T47D (cell line): ENCODE results near the gene FAM89B.
A peak's percentile ranks its signal among the peaks of the same experiment; 100 is the strongest.

Experiments used
- DNase-seq, 2 experiments: peaks; one replicate each; pipeline versions ENCODE4 v3.0.0 to v3.0.0-alpha.2; 2011 to 2012; ENCODE audit warnings: low read depth in 1 of 2, low spot score in 1 of 2
- JUND ChIP-seq: IDR thresholded peaks from 2 replicates; pipeline ENCODE4 v1.6.1; 2012; ENCODE audit warnings: low read depth
- in situ Hi-C: cut with HindIII; loops from 2 replicates; pipeline ENCODE4 v1.10.0; 2016; ENCODE audit warnings: low sequenced_read_pairs, low pct_unique_long_range_greater_than_20kb

The FAM89B gene

DNA sequence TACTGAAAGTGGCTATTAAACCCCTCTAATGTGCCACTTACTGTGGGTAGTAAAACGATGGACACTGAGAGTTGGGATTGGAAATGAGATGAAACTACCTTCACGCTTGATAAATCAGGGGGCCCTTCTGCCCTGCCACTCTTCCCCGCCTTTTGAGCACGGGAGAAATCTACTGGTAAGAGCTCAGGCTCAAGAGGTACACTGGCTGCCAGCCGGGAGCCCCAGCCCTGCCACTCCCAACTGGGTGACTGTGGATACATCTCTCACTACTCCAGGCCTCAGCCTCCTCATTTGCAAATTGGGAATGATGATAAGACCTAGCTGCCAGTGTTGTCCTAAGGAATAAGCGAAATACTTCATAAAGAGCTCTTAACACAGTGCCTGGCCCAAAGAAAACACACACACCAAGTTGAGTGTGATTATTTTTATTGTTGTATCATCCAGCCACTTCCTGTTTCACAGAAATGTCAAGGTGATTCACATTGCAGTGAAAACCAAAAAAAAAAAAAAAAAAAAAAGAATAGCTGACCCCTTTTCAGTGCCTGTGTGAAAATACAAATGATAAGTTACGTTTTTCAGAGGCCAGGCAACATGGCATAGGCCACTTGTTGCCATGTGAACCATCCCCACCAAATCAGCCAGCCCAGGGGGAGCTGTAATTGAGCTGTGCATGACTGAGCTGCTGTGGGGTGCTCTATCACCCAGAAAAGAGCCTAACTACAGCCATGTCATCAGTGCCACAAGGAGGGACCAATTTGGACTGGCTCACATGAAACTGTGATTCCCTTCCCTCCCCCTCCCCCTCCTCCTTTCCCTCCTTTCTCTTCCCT, 6.5 kb upstream of the FAM89B start:
- no peak for DNase-seq
- TF ChIP-seq JUND: no peak
- in situ Hi-C loops: no loop called here

DNA sequence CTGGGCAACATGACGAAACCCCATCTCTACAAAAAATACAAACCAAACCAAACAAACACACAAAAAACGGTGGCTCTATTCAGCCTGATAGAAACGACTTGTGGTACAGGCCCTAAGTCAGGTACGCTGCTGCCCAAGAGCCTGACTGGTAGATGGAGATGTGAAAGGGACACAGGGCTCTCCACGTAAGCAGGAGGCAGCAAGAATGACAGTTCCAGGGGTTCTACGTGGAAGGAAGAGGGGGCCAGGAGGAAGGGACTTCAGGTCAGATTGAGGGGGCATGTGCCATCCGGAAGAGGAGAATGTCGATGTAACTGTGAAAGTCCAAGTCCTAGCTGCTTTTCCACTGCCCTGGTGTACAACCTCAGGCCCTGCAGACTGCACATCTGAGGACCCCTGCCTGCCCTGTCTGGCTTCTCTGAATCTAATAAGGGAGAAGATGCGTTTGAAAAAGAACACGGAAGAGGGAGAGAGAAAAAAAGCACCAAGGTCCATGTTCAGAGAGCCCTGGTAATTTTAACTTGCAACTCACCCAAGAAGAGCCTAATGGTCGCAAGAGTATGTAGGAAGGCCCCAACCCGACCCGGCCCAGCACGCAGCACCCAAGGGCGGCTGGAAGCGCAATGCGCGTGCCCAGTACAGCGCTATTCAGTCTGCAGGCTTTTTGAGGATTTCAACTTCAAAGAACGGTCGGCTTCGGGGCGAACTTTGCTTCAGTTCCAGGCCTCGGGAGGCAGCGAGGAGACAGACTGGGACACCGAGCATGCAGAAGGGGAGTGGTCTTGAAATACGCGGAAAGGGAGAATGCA, 3.0 kb upstream of the FAM89B start:
- DNase-seq: no peak
- no peak for TF ChIP-seq JUND
- in situ Hi-C loops: no loop called here

DNA sequence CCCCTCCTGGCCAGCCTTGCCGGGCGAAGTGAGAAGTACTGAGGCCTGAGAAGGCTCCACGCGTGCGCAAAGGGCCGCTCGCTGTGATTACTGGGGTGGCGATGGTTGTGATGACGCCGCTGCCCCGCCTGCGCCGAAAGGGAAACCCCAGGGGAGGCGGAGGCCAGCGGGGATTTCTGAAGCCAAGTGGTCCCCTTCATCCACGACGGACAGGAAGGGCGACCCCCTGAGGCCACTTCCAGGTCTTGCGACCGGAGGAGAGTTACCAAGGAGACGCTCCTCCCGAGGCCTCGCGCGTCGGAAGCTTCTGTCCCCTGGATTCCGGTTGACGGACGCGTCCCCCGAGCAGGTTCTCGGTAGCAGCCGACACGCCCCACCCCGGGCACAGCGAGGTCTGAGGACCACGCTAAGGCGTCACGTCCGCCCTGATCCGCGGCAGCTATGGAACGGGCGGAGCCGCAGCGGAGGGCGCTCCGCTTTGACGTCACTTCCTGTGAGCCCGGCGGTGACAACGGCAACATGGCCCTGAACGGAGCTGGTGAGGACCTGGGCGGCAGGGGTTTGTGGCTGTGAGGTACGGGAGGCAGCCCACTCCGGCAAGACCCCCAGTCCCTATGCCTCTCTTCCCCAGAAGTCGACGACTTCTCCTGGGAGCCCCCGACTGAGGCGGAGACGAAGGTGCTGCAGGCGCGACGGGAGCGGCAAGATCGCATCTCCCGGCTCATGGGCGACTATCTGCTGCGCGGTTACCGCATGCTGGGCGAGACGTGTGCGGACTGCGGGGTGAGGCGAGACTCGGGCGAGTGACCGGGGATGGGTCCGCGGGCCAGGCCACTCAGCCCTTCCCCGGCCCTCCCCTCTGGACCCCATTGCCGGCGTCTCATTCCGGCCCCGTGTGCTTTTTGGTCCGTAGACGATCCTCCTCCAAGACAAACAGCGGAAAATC, 2.1 kb upstream of the FAM89B start, which contains the start of gene ZNRD2:
Gene ZNRD2, plus strand, starts transcription at position 505 of the 946 bp plus-strand sequence. Its CDS starts 15 bp downstream, at position 520.
- in situ Hi-C loops: no loop called here
- no peak for TF ChIP-seq JUND
- peak; percentile 99 for DNase-seq

DNA sequence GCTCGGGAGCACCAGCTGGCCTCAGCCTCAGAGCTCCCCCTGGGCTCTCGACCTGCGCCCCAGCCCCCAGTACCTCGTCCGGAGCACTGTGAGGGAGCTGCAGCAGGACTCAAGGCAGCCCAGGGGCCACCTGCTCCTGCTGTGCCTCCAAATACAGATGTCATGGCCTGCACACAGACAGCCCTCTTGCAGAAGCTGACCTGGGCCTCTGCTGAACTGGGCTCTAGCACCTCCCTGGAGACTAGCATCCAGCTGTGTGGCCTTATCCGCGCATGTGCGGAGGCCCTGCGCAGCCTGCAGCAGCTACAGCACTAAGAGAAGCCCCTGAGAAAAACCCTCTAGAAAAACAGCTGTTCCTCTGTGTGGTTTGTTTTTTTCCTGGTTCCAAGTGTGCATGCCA, 918 bp upstream of the FAM89B start:
- DNase-seq: no peak
- TF ChIP-seq JUND: no peak
- in situ Hi-C loops: no loop called here

DNA sequence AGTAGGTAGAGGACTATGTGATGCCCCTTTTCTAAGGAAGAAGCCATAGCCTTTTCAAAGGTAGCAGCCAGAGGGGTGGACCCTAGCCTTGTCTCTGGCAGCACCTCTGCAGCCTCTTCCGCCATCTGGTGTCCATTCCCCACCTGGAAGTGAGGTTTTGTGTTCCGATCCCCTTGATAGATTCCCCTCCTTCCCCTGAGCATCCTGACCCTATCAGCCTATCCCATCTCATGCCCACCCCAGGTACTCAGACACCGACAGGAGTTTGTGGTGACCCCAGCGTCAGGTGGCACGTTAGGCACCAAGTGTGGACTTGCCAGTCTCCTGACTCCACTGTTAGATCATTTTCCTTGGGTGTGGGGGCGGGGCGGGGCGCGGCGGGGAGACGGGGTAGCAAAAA, 398 bp upstream of the FAM89B start:
- no peak for TF ChIP-seq JUND
- DNase-seq: peak in 1 of 2 experiments; percentile 80
- in situ Hi-C loops: no loop called here

DNA sequence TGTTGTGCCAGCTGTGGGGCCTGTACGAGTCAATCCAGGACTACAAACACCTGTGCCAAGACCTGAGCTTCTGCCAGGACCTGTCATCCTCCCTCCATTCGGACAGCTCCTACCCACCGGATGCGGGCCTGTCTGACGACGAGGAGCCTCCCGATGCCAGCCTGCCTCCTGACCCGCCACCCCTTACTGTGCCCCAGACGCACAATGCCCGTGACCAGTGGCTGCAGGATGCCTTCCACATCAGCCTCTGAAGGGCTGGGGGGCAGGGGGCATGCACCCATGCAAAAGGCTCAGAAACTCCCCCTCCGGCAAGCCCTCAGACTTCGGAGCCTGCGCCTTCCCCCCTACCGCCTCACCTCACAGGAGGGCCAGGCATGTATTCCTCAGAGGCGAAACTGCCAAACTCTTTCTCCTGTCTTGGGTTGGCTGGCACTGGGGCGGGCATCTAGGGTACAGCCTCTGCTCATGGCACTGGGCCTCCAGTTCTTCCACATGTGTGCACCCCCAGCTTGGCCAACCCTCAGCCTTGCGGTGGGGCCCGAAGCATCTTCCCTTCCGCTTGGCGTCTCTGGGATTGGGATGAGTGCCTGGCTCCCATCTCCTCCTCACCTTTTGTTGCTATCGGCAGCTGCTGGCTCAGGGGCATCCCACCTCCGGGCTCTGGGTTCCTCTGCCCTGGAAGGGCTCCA, 1.2 kb downstream of the FAM89B start:
- in situ Hi-C loops: no loop called here
- DNase-seq: peak in 1 of 2 experiments; percentile 42
- no peak for TF ChIP-seq JUND

DNA sequence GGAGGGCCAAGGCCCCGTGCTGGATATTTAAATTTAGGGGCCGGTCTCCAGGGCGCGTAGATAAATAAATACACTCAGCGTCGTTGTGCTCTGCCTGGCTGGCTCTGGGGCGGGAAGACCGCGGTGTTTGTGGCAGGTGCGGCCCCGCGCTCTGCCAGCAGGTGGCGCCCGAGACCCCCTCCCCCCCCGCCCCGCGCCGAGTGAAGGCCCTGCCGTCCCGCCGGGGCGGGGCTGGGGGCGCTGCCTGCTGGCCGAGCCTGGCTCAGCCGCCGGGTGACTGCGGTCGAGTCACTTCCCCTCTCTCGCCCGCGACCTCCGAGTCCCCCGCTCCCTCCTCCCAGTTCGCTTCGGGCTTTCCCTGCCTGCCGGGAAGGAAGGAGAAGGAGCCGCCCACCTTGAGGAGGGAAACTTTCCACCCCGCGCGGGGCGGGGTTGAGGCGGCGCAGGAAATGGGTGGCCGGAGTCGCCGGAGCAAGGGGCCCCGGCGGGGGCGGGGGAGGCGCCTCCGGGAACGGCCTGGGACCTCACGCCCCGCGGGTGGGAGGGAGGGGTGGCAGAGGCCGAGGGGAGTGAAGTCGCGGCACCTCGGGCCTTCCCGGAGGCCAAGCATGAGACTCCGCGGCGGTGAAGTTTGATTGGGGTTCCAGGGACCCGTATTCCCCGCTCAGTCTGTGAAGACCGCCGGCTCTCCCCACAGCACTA, 1.9 kb downstream of the FAM89B start:
- DNase-seq: peak; percentile 94 to 98
- no peak for TF ChIP-seq JUND
- in situ Hi-C loops: no loop called here

DNA sequence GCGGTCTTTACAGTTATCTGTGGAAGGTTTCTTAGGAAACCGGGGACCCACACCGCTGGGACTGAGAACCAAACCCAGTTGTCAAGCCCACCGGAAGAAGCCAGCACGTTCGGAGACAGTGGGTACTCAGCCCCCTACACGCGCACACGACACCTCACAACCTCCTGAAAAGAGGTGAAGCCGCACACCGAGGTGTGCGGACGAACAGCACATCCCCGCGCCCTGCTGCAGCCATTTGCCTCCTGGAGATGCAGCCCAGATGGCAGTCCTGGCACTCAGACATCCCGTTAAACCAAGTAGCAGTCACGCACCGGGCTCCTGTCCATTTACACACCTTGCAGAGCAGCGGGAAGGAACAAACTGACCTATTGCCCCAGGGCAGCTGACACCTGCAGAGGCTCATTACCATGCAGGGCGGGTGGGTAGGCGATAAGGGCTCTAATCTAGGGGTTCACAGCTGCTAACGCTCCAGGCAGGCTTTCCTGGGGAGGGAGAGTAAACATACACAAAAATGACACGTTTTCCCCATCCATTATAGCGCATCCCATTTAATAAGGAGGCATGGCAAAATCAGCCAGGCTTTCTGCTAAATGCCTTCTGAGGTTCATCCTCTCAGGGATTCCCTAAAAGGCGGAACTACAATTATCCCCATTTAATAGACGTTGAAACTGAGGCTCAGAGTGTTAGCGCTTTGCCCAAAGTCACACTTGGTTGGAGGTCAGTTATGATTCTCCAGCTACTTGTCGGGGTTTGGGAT, 2.7 kb downstream of the FAM89B start:
- peak in 1 of 2 experiments; percentile 83 for DNase-seq
- TF ChIP-seq JUND: no peak
- in situ Hi-C loops: no loop called here

DNA sequence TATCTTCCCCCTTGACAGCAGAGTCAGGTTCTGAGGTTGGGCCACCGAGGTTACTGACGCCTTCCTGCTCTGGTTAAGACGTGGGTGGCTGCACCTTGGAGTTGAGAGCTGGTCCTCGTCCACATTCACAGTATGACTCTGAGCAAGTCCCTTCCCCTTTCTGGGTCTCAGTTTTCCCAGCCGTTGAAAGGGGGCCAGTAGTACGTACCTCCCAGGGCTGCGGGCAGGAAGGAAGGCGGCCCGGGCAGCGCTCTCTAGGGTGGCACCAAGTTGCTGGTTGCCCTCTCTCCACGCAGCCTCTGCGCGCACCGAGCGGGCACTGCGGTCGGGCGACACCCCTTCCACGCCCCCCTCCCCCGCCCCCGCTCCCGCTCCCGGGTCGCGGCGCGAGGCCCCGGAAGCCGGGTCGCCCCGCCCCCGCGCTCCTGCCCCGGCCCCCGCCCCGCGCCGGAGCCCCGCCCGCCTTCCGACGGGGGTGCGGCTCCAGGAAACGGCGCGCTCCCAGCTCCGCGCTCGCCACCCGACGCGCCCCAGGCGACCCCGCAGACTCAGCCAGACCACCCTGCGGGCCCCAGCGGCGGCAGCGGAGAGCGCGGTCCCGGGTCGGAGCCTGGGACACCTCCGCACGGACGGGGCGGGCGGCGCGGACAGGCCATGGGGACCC, 3.4 kb downstream of the FAM89B start, which contains the start of gene EHBP1L1:
Gene EHBP1L1, plus strand, starts transcription at position 486 of the 664 bp plus-strand sequence. CDS start 250 bp downstream, outside the sequence.
- in situ Hi-C loops: no loop called here
- TF ChIP-seq JUND: no peak
- DNase-seq: peak; percentile 88 to 97
